ENCODE measurements around the gene GPN2. TPM values are rescaled to one million over a fixed set of nuclear protein-coding genes. Genes with fewer than 3 reads are reported as not detected.

The GPN2 gene
- total and polyA plus RNA-seq, 9 of the 15 experiments (the other 6 are each of a cell fraction or from before 2014, with no cell fraction given), result 9.9 to 58.8 (median 20.4) TPM

DNA sequence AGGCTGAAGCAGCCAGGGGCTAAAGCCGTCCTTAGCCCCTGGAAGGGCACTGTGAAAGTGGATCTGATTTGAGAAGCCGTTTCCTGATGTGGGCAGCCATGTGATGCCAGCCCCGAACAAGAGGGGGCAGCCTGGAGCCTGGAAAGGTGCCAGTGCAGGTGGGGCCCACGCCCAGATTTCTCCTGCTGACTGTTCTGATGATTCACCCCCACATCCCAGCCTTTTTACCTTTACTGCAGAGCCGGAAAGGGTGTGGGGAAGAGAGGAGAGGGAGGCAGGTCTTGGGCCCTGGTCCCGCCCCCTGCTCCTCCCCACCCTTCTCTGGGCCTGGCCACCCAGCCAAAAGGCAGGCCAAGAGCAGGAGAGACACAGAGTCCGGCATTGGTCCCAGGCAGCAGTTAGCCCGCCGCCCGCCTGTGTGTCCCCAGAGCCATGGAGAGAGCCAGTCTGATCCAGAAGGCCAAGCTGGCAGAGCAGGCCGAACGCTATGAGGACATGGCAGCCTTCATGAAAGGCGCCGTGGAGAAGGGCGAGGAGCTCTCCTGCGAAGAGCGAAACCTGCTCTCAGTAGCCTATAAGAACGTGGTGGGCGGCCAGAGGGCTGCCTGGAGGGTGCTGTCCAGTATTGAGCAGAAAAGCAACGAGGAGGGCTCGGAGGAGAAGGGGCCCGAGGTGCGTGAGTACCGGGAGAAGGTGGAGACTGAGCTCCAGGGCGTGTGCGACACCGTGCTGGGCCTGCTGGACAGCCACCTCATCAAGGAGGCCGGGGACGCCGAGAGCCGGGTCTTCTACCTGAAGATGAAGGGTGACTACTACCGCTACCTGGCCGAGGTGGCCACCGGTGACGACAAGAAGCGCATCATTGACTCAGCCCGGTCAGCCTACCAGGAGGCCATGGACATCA lies 27.1 kb downstream of the GPN2 start, which contains the start of gene SFN (continued):
- TF ChIP-seq, protein P1, sequence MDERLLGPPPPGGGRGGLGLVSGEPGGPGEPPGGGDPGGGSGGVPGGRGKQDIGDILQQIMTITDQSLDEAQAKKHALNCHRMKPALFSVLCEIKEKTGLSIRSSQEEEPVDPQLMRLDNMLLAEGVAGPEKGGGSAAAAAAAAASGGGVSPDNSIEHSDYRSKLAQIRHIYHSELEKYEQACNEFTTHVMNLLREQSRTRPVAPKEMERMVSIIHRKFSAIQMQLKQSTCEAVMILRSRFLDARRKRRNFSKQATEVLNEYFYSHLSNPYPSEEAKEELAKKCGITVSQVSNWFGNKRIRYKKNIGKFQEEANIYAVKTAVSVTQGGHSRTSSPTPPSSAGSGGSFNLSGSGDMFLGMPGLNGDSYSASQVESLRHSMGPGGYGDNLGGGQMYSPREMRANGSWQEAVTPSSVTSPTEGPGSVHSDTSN (CRISPR knock-in tag; IDR thresholded peaks at IDR 0.05; ENCODE audit: low read depth), result no peak
- TF ChIP-seq, protein P1 (tag; conservative IDR thresholded peaks at IDR 0.05; ENCODE audit: low read depth), result no peak
- TF ChIP-seq ZNF197 (CRISPR knock-in tag; IDR thresholded peaks at IDR 0.05; ENCODE audit: low read depth), result no peak
- TF ChIP-seq ZNF444 (CRISPR knock-in tag; IDR thresholded peaks at IDR 0.05), result no peak
- no peak for TF ChIP-seq NFRKB (IDR thresholded peaks at IDR 0.05; ENCODE audit: low read depth)
- no peak for TF ChIP-seq ATF1 (CRISPR knock-in tag; IDR thresholded peaks at IDR 0.05)
- TF ChIP-seq ATF1 (tag; IDR thresholded peaks at IDR 0.05), result no peak
- TF ChIP-seq POLR2A (conservative IDR thresholded peaks at IDR 0.05), result peak; percentile 52; the same call in 1 of the 2 replicates
- no peak for TF ChIP-seq RFX1 (IDR thresholded peaks at IDR 0.05)
- no peak for TF ChIP-seq KAT7 (CRISPR knock-in tag; IDR thresholded peaks at IDR 0.05; ENCODE audit: borderline replicate concordance)
- TF ChIP-seq ZNF408 (CRISPR knock-in tag; IDR thresholded peaks at IDR 0.05; ENCODE audit: low read depth), result no peak
- no peak for TF ChIP-seq NR3C1 (CRISPR knock-in tag; IDR thresholded peaks at IDR 0.05)
- no peak for TF ChIP-seq CBX3 (IDR thresholded peaks at IDR 0.05; ENCODE audit: borderline replicate concordance in 1 of 2, low read length in 2 of 2)
- TF ChIP-seq ZNF583 (CRISPR knock-in tag; IDR thresholded peaks at IDR 0.05), result no peak
- TF ChIP-seq PTTG1 (tag; IDR thresholded peaks at IDR 0.05; ENCODE audit: low read depth), result no peak
- TF ChIP-seq, protein P2, sequence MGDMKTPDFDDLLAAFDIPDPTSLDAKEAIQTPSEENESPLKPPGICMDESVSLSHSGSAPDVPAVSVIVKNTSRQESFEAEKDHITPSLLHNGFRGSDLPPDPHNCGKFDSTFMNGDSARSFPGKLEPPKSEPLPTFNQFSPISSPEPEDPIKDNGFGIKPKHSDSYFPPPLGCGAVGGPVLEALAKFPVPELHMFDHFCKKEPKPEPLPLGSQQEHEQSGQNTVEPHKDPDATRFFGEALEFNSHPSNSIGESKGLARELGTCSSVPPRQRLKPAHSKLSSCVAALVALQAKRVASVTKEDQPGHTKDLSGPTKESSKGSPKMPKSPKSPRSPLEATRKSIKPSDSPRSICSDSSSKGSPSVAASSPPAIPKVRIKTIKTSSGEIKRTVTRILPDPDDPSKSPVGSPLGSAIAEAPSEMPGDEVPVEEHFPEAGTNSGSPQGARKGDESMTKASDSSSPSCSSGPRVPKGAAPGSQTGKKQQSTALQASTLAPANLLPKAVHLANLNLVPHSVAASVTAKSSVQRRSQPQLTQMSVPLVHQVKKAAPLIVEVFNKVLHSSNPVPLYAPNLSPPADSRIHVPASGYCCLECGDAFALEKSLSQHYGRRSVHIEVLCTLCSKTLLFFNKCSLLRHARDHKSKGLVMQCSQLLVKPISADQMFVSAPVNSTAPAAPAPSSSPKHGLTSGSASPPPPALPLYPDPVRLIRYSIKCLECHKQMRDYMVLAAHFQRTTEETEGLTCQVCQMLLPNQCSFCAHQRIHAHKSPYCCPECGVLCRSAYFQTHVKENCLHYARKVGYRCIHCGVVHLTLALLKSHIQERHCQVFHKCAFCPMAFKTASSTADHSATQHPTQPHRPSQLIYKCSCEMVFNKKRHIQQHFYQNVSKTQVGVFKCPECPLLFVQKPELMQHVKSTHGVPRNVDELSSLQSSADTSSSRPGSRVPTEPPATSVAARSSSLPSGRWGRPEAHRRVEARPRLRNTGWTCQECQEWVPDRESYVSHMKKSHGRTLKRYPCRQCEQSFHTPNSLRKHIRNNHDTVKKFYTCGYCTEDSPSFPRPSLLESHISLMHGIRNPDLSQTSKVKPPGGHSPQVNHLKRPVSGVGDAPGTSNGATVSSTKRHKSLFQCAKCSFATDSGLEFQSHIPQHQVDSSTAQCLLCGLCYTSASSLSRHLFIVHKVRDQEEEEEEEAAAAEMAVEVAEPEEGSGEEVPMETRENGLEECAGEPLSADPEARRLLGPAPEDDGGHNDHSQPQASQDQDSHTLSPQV (IDR thresholded peaks at IDR 0.05), result no peak
- no peak for TF ChIP-seq SAFB (IDR thresholded peaks at IDR 0.05; ENCODE audit: borderline replicate concordance, low read depth, low read length)
- TF ChIP-seq ZNF174 (CRISPR knock-in tag; IDR thresholded peaks at IDR 0.05), result no peak
- no peak for TF ChIP-seq ZNF79 (CRISPR knock-in tag; IDR thresholded peaks at IDR 0.05; ENCODE audit: low read depth)
- no peak for TF ChIP-seq ZNF146 (CRISPR knock-in tag; IDR thresholded peaks at IDR 0.05; ENCODE audit: unreplicated experiment)
- no peak for TF ChIP-seq ZSCAN29 (IDR thresholded peaks at IDR 0.05)
- no peak for TF ChIP-seq KLF13 (tag; IDR thresholded peaks at IDR 0.05; ENCODE audit: borderline replicate concordance, low read depth)
- TF ChIP-seq SETDB1 (IDR thresholded peaks at IDR 0.05; ENCODE audit: low read length), result no peak
- TF ChIP-seq NUFIP1 (IDR thresholded peaks at IDR 0.05; ENCODE audit: partially characterized antibody), result no peak
- TF ChIP-seq SRSF3 (IDR thresholded peaks at IDR 0.05; ENCODE audit: insufficient read depth, low read length), result no peak

All from K562 (cell line).